ENCODE data around the gene CHKB. TPM values are rescaled to one million over a fixed set of nuclear protein-coding genes. Genes with fewer than 3 reads are reported as not detected.
"Not testable (repeated sequence)": the region's sequence is repeated elsewhere in the genome, so short reads cannot be mapped to it uniquely, and the experiment has no call there.

Gene CHKB
- total and polyA plus RNA-seq, 4 experiments from 2014 or later, result 30.7 to 196 (median 109) TPM

GRCh38 chr22:50544078-50544745 lies 38.4 kb downstream of the CHKB start:
- POLR2A ChIA-PET (ENCODE audit: partially characterized antibody), result interaction anchor here (0.6 to 2.8 kb wide), 8 partner anchors 12 to 77 kb away, joined by 3 to 27 read pairs (median 9); partner anchors contain the start of genes LMF2, NCAPH2, SCO2 and SYCE3
- H3K4me1 Mint-ChIP-seq, result peaks cover 26 to 62% (median 42%) of the 10 kb centered on the region in 4 donors

GRCh38 chr22:50542416-50542927 lies 40.2 kb downstream of the CHKB start:
- intact Hi-C loops (cut with micrococcal nuclease), result no loop called here
- DNase-seq, result no peak
- Mint-ChIP-seq H3K27me3 (no peaks in the 10 kb centered on the region), H3K4me1 (peaks cover 31 to 66% (median 51%) of the 10 kb centered on the region in 4 donors), H3K27ac (peak overlapping the region; percentile 59 to 97 (median 91)), H3K9me3 (peaks cover 0 to 1% (median 0%) of the 10 kb centered on the region in 8 donors), H3K36me3 (no peaks in the 10 kb centered on the region), H3K4me3 (peak overlapping the region in 6 of 8 donors; percentile 3 to 62 (median 53))
- peaks cover 59% of the 10 kb centered on the region for H3K4me1 ChIP-seq (ENCODE audit: insufficient read depth, low read length)
- H3K27me3 ChIP-seq (ENCODE audit: insufficient read depth, low read length), result no peaks in the 10 kb centered on the region
- H3K27ac ChIP-seq (ENCODE audit: low read depth, low read length), result no peak overlapping the region
- no peak overlapping the region for H3K4me3 ChIP-seq (ENCODE audit: low read length in 2 of 2)
- ChIA-PET POLR2A (ENCODE audit: partially characterized antibody) (interaction anchor here (1.0 to 10.4 kb wide), 2 partner anchors 14 to 79 kb away, joined by 3 to 321 read pairs; partner anchors contain the start of genes SCO2 and TYMP), CTCF (ENCODE audit: partially characterized antibody) (interaction anchor here (1.4 to 9.2 kb wide), 2 partner anchors 15 to 79 kb away, joined by 7 to 135 read pairs; partner anchors contain the start of genes SCO2 and TYMP)
- no peaks in the 10 kb centered on the region for H3K9me3 ChIP-seq (ENCODE audit: control insufficient read depth in 1 of 2, low read length in 2 of 2)
- no peaks in the 10 kb centered on the region for H3K36me3 ChIP-seq (ENCODE audit: insufficient read depth, low read length)

More at GRCh38 chr22:50544078-50544745, 38.4 kb downstream of the CHKB start:
- H3K4me3 ChIP-seq (ENCODE audit: low read length in 2 of 2), result peak overlapping the region; percentile 24 to 51
- intact Hi-C loops (cut with micrococcal nuclease), result loop anchor here (1.0 to 2.0 kb wide), 4 partner anchors 19 to 147 kb away; partner anchors contain the start of genes CHKB and SYCE3
- H3K27ac ChIP-seq (ENCODE audit: low read depth, low read length), result peak overlapping the region; percentile 59
- H3K27me3 Mint-ChIP-seq, result no peaks in the 10 kb centered on the region
- H3K36me3 ChIP-seq (ENCODE audit: insufficient read depth, low read length), result no peaks in the 10 kb centered on the region
- no peaks in the 10 kb centered on the region for H3K36me3 Mint-ChIP-seq
- H3K9me3 Mint-ChIP-seq, result no peaks in the 10 kb centered on the region
- H3K27me3 ChIP-seq (ENCODE audit: insufficient read depth, low read length), result no peaks in the 10 kb centered on the region
- H3K9me3 ChIP-seq (ENCODE audit: control insufficient read depth in 1 of 2, low read length in 2 of 2), result no peaks in the 10 kb centered on the region
- peak; percentile 72 to 82 (median 76) for DNase-seq
- H3K4me3 Mint-ChIP-seq, result peak overlapping the region in 7 of 8 donors; percentile 64 to 79 (median 69)
- CTCF ChIA-PET (ENCODE audit: partially characterized antibody), result interaction anchor here (1.0 to 9.2 kb wide), 5 partner anchors 17 to 76 kb away, joined by 3 to 135 read pairs (median 5); partner anchors contain the start of genes SCO2, SYCE3 and TYMP
- peaks cover 51% of the 10 kb centered on the region for H3K4me1 ChIP-seq (ENCODE audit: insufficient read depth, low read length)
- H3K27ac Mint-ChIP-seq, result peak overlapping the region; percentile 42 to 91 (median 85)

GRCh38 chr22:50541667-50542026 lies 41.0 kb downstream of the CHKB start:
- DNase-seq, result not testable (repeated sequence)
- CTCF ChIA-PET (ENCODE audit: partially characterized antibody), result interaction anchor here (1.4 to 9.2 kb wide), 4 partner anchors 14 to 80 kb away, joined by 7 to 135 read pairs (median 18); partner anchors contain the start of genes SCO2, SYCE3 and TYMP
- POLR2A ChIA-PET (ENCODE audit: partially characterized antibody), result interaction anchor here (1.0 to 10.4 kb wide), 4 partner anchors 14 to 79 kb away, joined by 3 to 321 read pairs (median 14); partner anchors contain the start of genes CHKB, LMF2, NCAPH2 and SCO2

GRCh38 chr22:50540381-50540780 lies 42.3 kb downstream of the CHKB start:
- no peaks in the 10 kb centered on the region for H3K36me3 Mint-ChIP-seq
- DNase-seq, result no peak
- H3K9me3 Mint-ChIP-seq, result peaks cover 0 to 1% (median 0%) of the 10 kb centered on the region in 8 donors
- peaks cover 23 to 55% (median 41%) of the 10 kb centered on the region in 4 donors for H3K4me1 Mint-ChIP-seq
- no peaks in the 10 kb centered on the region for H3K27me3 ChIP-seq (ENCODE audit: insufficient read depth, low read length)
- peak overlapping the region in 3 of 8 donors; percentile 20 to 50 (median 21) for H3K4me3 Mint-ChIP-seq
- peaks cover 49% of the 10 kb centered on the region for H3K4me1 ChIP-seq (ENCODE audit: insufficient read depth, low read length)
- H3K27ac ChIP-seq (ENCODE audit: low read depth, low read length), result peak overlapping the region; percentile 99
- intact Hi-C loops (cut with micrococcal nuclease), result no loop called here
- no peaks in the 10 kb centered on the region for H3K36me3 ChIP-seq (ENCODE audit: insufficient read depth, low read length)
- H3K4me3 ChIP-seq (ENCODE audit: low read length in 2 of 2), result no peak overlapping the region
- peak overlapping the region; percentile 90 to 98 (median 96) for H3K27ac Mint-ChIP-seq
- ChIA-PET POLR2A (ENCODE audit: partially characterized antibody) (interaction anchor here (1.3 to 10.4 kb wide), 16 partner anchors 8 to 96 kb away, joined by 4 to 321 read pairs (median 14); partner anchors contain the start of genes CHKB, LMF2, NCAPH2 and SCO2), CTCF (ENCODE audit: partially characterized antibody) (interaction anchor here (0.8 to 9.2 kb wide), 10 partner anchors 8 to 298 kb away, joined by 3 to 135 read pairs (median 4); partner anchors contain the start of genes LMF2, NCAPH2, SCO2 and SYCE3)
- no peaks in the 10 kb centered on the region for H3K27me3 Mint-ChIP-seq
- no peaks in the 10 kb centered on the region for H3K9me3 ChIP-seq (ENCODE audit: control insufficient read depth in 1 of 2, low read length in 2 of 2)

More at GRCh38 chr22:50541667-50542026, 41.0 kb downstream of the CHKB start:
- H3K9me3 ChIP-seq (ENCODE audit: control insufficient read depth in 1 of 2, low read length in 2 of 2); H3K27me3 ChIP-seq (ENCODE audit: insufficient read depth, low read length); intact Hi-C loops (cut with micrococcal nuclease); H3K9me3 Mint-ChIP-seq; H3K27me3 Mint-ChIP-seq; H3K36me3 ChIP-seq (ENCODE audit: insufficient read depth, low read length); H3K4me3 ChIP-seq (ENCODE audit: low read length in 2 of 2); H3K27ac ChIP-seq (ENCODE audit: low read depth, low read length); H3K36me3 Mint-ChIP-seq: not testable (repeated sequence)
- H3K27ac Mint-ChIP-seq, result peak overlapping the region; percentile 29 to 98 (median 96)
- H3K4me1 Mint-ChIP-seq, result peaks cover 30 to 63% (median 49%) of the 10 kb centered on the region in 4 donors
- peaks cover 59% of the 10 kb centered on the region for H3K4me1 ChIP-seq (ENCODE audit: insufficient read depth, low read length)
- H3K4me3 Mint-ChIP-seq, result peak overlapping the region in 1 of 8 donors; percentile 8

GRCh38 chr22:50537765-50538164 lies 44.9 kb downstream of the CHKB start:
- Mint-ChIP-seq H3K4me3 (peak overlapping the region in 6 of 8 donors; percentile 49 to 70 (median 60)), H3K4me1 (peaks cover 25 to 61% (median 49%) of the 10 kb centered on the region in 4 donors)
- POLR2A ChIA-PET (ENCODE audit: partially characterized antibody), result interaction anchor here (2.3 to 10.4 kb wide), 5 partner anchors 10 to 347 kb away, joined by 12 to 321 read pairs (median 52); partner anchors contain the start of genes SCO2 and TYMP

GRCh38 chr22:50536226-50536625 lies 46.4 kb downstream of the CHKB start:
- no peak for DNase-seq
- POLR2A ChIA-PET (ENCODE audit: partially characterized antibody), result interaction anchor here (0.6 to 10.4 kb wide), 3 partner anchors 8 to 140 kb away, joined by 3 to 321 read pairs (median 6); partner anchors contain the start of genes SCO2, SYCE3 and TYMP
- Histone ChIP-seq H3K4me1 (ENCODE audit: insufficient read depth, low read length) (peaks cover 50% of the 10 kb centered on the region), H3K9me3 (ENCODE audit: control insufficient read depth in 1 of 2, low read length in 2 of 2) (no peaks in the 10 kb centered on the region), H3K4me3 (ENCODE audit: low read length in 2 of 2) (no peak overlapping the region), H3K27me3 (ENCODE audit: insufficient read depth, low read length) (no peaks in the 10 kb centered on the region), H3K36me3 (ENCODE audit: insufficient read depth, low read length) (no peaks in the 10 kb centered on the region), H3K27ac (ENCODE audit: low read depth, low read length) (no peak overlapping the region)
- H3K4me3 Mint-ChIP-seq, result peak overlapping the region in 2 of 8 donors; percentile 20 to 24
- H3K27ac Mint-ChIP-seq, result peak overlapping the region in 6 of 7 donors; percentile 22 to 97 (median 52)
- intact Hi-C loops (cut with micrococcal nuclease), result no loop called here
- H3K27me3 Mint-ChIP-seq, result no peaks in the 10 kb centered on the region
- H3K36me3 Mint-ChIP-seq, result no peaks in the 10 kb centered on the region
- CTCF ChIA-PET (ENCODE audit: partially characterized antibody), result interaction anchor here (1.3 to 9.2 kb wide), 5 partner anchors 9 to 85 kb away, joined by 3 to 135 read pairs (median 7); partner anchors contain the start of genes SCO2, SYCE3 and TYMP
- H3K4me1 Mint-ChIP-seq, result peaks cover 19 to 56% (median 46%) of the 10 kb centered on the region in 4 donors
- peaks cover 0 to 1% (median 0%) of the 10 kb centered on the region in 8 donors for H3K9me3 Mint-ChIP-seq

More at GRCh38 chr22:50537765-50538164, 44.9 kb downstream of the CHKB start:
- no peaks in the 10 kb centered on the region for H3K36me3 Mint-ChIP-seq
- Histone ChIP-seq H3K4me1 (ENCODE audit: insufficient read depth, low read length) (peaks cover 41% of the 10 kb centered on the region), H3K27ac (ENCODE audit: low read depth, low read length) (peak overlapping the region; percentile 99), H3K36me3 (ENCODE audit: insufficient read depth, low read length) (no peaks in the 10 kb centered on the region), H3K27me3 (ENCODE audit: insufficient read depth, low read length) (no peaks in the 10 kb centered on the region), H3K9me3 (ENCODE audit: control insufficient read depth in 1 of 2, low read length in 2 of 2) (no peaks in the 10 kb centered on the region), H3K4me3 (ENCODE audit: low read length in 2 of 2) (no peak overlapping the region)
- H3K9me3 Mint-ChIP-seq, result peaks cover 0 to 1% (median 0%) of the 10 kb centered on the region in 8 donors
- intact Hi-C loops (cut with micrococcal nuclease), result no loop called here
- CTCF ChIA-PET (ENCODE audit: partially characterized antibody), result interaction anchor here (1.2 to 9.2 kb wide), 4 partner anchors 10 to 83 kb away, joined by 4 to 135 read pairs (median 18); partner anchors contain the start of genes SCO2, SYCE3 and TYMP
- H3K27ac Mint-ChIP-seq, result peak overlapping the region; percentile 86 to 100 (median 96)
- DNase-seq, result no peak
- no peaks in the 10 kb centered on the region for H3K27me3 Mint-ChIP-seq

Data from CD4-positive, alpha-beta memory T cell (primary cell).